ENCODE data around the gene SYP.
"Not testable (repeated sequence)": the region's sequence is repeated elsewhere in the genome, so short reads cannot be mapped to it uniquely, and the experiment has no call there.

Gene SYP

GRCh38 chrX:49161632-49162031 lies 38.4 kb downstream of the SYP start:
- in situ Hi-C loops (cut with HindIII; ENCODE audit: low sequenced_read_pairs): no loop called here
- no peak overlapping the region for H3K4me3 ChIP-seq (ENCODE audit: low read depth, low read length)
- TF ChIP-seq, protein P1, sequence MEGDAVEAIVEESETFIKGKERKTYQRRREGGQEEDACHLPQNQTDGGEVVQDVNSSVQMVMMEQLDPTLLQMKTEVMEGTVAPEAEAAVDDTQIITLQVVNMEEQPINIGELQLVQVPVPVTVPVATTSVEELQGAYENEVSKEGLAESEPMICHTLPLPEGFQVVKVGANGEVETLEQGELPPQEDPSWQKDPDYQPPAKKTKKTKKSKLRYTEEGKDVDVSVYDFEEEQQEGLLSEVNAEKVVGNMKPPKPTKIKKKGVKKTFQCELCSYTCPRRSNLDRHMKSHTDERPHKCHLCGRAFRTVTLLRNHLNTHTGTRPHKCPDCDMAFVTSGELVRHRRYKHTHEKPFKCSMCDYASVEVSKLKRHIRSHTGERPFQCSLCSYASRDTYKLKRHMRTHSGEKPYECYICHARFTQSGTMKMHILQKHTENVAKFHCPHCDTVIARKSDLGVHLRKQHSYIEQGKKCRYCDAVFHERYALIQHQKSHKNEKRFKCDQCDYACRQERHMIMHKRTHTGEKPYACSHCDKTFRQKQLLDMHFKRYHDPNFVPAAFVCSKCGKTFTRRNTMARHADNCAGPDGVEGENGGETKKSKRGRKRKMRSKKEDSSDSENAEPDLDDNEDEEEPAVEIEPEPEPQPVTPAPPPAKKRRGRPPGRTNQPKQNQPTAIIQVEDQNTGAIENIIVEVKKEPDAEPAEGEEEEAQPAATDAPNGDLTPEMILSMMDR (IDR thresholded peaks at IDR 0.05; ENCODE audit: low read depth, low read length, missing control alignments): no peak
- DNase-seq (ENCODE audit: low read depth): no peak

- TF ChIP-seq, protein P1 (IDR thresholded peaks at IDR 0.05; ENCODE audit: low read depth, low read length, missing control alignments): no peak
- DNase-seq (ENCODE audit: low read depth): no peak
- in situ Hi-C loops (cut with HindIII; ENCODE audit: low sequenced_read_pairs): no loop called here
- H3K4me3 ChIP-seq (ENCODE audit: low read depth, low read length): no peak overlapping the region
Observed at GRCh38 chrX:49160908-49161307, 39.1 kb downstream of the SYP start.

- TF ChIP-seq, protein P1 (IDR thresholded peaks at IDR 0.05; ENCODE audit: low read depth, low read length, missing control alignments): no peak
- no peak overlapping the region for H3K4me3 ChIP-seq (ENCODE audit: low read depth, low read length)
- in situ Hi-C loops (cut with HindIII; ENCODE audit: low sequenced_read_pairs): no loop called here
- no peak for DNase-seq (ENCODE audit: low read depth)
Observed at GRCh38 chrX:49157194-49157593, 42.8 kb downstream of the SYP start.

DNA sequence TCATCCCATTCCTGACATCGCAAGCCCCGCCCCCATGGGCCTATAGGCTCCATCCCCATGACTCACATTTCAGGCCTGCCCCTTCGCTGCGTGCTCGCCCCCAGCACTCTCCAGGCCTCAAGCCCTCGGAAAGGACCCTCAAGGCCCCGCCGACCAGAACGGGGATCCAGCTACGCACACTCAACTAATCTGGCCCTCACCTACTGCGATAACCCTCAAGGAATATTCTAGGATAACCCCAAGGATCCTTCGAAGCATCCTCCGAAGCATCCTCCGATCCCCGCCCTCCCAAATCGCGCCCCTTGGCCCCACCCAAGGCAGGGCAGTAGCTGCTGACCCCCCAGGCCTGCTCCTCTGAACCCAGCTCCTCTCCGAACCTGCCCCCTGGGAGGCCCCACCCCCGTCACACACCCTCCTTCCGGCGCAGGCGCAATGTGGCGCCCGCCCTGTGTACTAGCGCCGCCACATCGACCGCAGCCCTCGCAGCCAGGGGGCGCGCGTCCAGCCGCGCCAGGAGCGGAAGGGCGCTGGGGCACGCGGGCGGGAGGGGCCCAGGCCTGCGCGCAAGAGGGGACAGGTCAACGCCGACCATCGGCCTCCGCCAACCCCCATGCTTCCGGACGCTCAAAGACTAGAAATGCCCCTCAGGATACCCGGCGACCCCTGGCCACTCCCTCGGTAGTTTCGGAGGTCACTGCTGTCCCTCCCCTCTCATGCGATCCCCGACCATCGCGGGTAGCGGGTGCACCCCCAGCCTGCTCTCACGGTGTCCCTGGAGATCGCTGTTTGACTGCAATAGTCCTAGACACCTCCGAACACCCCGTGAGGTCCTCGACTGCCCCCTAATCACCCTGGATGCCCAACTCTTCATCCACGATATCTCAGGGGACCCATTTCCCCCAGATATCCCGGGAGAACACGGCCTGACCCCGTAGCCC lies 43.8 kb downstream of the SYP start:
- TF ChIP-seq, protein P1 (IDR thresholded peaks at IDR 0.05; ENCODE audit: low read depth, low read length, missing control alignments): peak; percentile 53
- peak; percentile 57 for DNase-seq (ENCODE audit: low read depth)
- in situ Hi-C loops (cut with HindIII; ENCODE audit: low sequenced_read_pairs): no loop called here
- peak overlapping the region; percentile 42 for H3K4me3 ChIP-seq (ENCODE audit: low read depth, low read length)

- TF ChIP-seq, protein P1 (IDR thresholded peaks at IDR 0.05; ENCODE audit: low read depth, low read length, missing control alignments): no peak
- peak overlapping the region; percentile 42 for H3K4me3 ChIP-seq (ENCODE audit: low read depth, low read length)
- in situ Hi-C loops (cut with HindIII; ENCODE audit: low sequenced_read_pairs): no loop called here
- peak; percentile 42 for DNase-seq (ENCODE audit: low read depth)
Observed at GRCh38 chrX:49155243-49155899, 44.6 kb downstream of the SYP start.

DNA sequence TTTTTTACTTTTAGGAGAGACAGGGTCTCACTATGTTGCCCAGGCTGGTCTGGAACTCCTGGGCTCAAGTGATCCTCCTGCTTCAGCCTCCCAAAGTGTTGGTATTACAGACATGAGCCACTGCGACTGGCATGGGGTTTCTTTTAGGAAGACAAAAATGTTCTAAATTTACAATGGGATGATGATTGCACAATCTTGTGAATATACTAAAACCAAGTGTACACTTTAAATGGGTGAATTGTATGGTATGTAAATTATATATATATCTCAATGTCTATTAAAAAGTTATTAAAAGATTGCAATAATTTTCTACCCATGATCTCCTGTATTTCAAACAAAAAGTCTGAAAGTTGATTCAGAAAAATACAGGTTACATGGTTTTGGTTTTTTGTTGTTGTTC lies 46.5 kb downstream of the SYP start:
- in situ Hi-C loops (cut with HindIII; ENCODE audit: low sequenced_read_pairs): no loop called here
- TF ChIP-seq, protein P1 (IDR thresholded peaks at IDR 0.05; ENCODE audit: low read depth, low read length, missing control alignments): no peak
- no peak for DNase-seq (ENCODE audit: low read depth)
- H3K4me3 ChIP-seq (ENCODE audit: low read depth, low read length): no peak overlapping the region

DNA sequence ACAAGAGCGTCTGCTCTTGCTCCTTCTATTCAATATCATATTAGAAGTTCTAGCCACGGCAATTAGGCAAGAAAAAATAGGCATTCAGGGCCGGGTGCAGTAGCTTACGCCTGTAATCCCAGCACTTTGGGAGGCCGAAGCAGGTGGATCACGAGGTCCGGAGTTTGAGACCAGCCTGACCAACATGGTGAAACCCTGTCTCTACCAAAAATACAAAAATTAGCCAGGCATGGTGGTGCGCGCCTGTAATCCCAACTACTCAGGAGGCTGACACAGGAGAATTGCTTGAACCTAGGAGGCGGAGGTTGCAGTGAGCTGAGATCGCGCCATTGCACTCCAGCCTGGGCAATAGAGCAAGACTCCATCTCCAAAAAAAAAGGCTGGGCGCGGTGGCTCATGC lies 50.7 kb downstream of the SYP start:
- H3K4me3 ChIP-seq (ENCODE audit: low read depth, low read length); DNase-seq (ENCODE audit: low read depth); in situ Hi-C loops (cut with HindIII; ENCODE audit: low sequenced_read_pairs): not testable (repeated sequence)

DNA sequence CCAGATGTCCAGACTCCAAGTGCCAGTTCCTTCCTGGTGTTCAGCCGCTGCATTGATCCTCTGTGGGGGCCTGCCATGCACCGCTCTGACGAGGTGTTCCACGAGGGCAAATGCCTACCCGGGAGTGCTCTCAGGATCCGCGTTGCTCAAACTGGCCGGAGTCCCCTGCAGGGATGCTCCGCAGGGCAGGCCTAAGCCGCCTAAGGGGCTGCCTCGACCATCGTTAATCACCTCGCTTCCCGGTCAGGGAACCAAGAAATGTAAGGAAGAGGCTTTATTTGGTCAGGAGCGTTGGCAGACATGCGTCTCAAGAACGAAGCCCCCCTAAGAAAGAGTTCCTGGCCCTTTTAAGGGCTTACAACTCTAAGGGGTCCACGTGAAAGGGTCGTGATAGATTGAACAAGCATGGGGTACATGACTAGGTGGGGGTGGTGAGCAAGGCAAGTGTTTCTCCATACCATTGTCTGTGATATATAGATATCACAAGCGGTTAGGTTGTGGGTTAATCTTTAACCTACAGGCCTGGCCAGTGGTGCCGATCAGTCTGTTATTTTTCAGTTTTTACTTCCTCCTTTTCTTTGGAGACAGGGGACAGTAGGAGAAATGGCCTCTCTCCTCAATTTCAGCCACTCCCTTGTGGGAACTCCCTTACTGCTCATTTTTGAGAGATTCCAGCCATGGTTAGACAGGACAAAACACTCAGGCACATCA lies 51.4 kb downstream of the SYP start:
- H3K4me3 ChIP-seq (ENCODE audit: low read depth, low read length); DNase-seq (ENCODE audit: low read depth); in situ Hi-C loops (cut with HindIII; ENCODE audit: low sequenced_read_pairs): not testable (repeated sequence)
